ENCODE measurements around the gene HOXD12.

GRCh38 chr2:176067589-176068418 lies 31.8 kb upstream of the HOXD12 start:
- no peak for TF ChIP-seq CTCF (IDR thresholded peaks at IDR 0.05 in 2 of 3, conservative IDR thresholded peaks at IDR 0.05 in 1 of 3; ENCODE audit: borderline replicate concordance in 1 of 3, insufficient read depth in 1 of 3, low read depth in 2 of 3, low read length in 2 of 3)
- TF ChIP-seq POLR2A (IDR thresholded peaks at IDR 0.05; ENCODE audit: borderline replicate concordance, extremely low read depth, insufficient read depth, insufficient read length) = no peak
- no peak for TF ChIP-seq POLR2AphosphoS5 (IDR thresholded peaks at IDR 0.05; ENCODE audit: low read depth, low read length)
- TF ChIP-seq RAD21 (IDR thresholded peaks at IDR 0.05; ENCODE audit: low read depth) = no peak
- TF ChIP-seq TCF7L2 (IDR thresholded peaks at IDR 0.05; ENCODE audit: borderline replicate concordance, extremely low read depth, insufficient read depth, insufficient read length) = no peak
- TF ChIP-seq EZH2 (IDR thresholded peaks at IDR 0.05) = no peak
- no peak for TF ChIP-seq EGR1 (IDR thresholded peaks at IDR 0.05; ENCODE audit: low read depth)
- TF ChIP-seq EZH2phosphoT487 (IDR thresholded peaks at IDR 0.05; ENCODE audit: borderline replicate concordance) = no peak
- no peak for TF ChIP-seq ZNF274 (IDR thresholded peaks at IDR 0.05; ENCODE audit: low read depth, low read length)
- no peak for TF ChIP-seq FOSL1 (IDR thresholded peaks at IDR 0.05; ENCODE audit: low read depth)
- TF ChIP-seq REST (IDR thresholded peaks at IDR 0.05; ENCODE audit: low read depth) = no peak

All from HCT116 (cell line).